BJ (cell line): ENCODE measurements around the gene RETNLB. TPM values are rescaled to one million over a fixed set of nuclear protein-coding genes. Genes with fewer than 3 reads are reported as not detected.

Experiments used
- CTCF ChIA-PET: fragments of 350-600 bp; formaldehyde crosslinking; extraction: SDS; loops from one replicate; lab custom pipeline; 2021; ENCODE audit warnings: antibody characterized with exemption, inconsistent platforms; lab: Yijun Ruan, JAX
- POLR2A ChIA-PET: fragments of 300-600 bp; sonication (Branson Sonifier 250); formaldehyde crosslinking; extraction: SDS; loops from one replicate; lab custom pipeline; 2021; ENCODE audit warnings: antibody characterized with exemption; lab: Charles Lee
- DNase-seq: peaks from one replicate; pipeline ENCODE4 v3.0.0-alpha.2; 2011; ENCODE audit warnings: low read depth
- H3K27me3 ChIP-seq: 2 replicates; pipeline ENCODE4 v1.6.0; 2011; ENCODE audit warnings: low read length; ENCODE audit not compliant: control insufficient read depth, insufficient read depth
- H3K36me3 ChIP-seq: 2 replicates; pipeline ENCODE4 v1.5.1; 2011; ENCODE audit warnings: low read length; ENCODE audit not compliant: control insufficient read depth, insufficient read depth
- H3K4me3 ChIP-seq: 2 replicates; pipeline ENCODE4 v1.5.1; 2011; ENCODE audit warnings: low read depth, mild to moderate bottlenecking, control low read depth, low read length
- CTCF ChIP-seq: IDR thresholded peaks from 2 replicates; pipeline ENCODE4 v1.5.1; 2011; ENCODE audit warnings: low read depth, mild to moderate bottlenecking, control low read depth, inconsistent platforms, low read length, moderate library complexity; ENCODE audit not compliant: insufficient read depth
- polyA plus RNA-seq: library from polyadenylated mRNA; depleted of rRNA; stranded (reverse); fragments of >200 nt; gene quantifications from 2 replicates; pipeline ENCODE4 v1.2.3, GENCODE V29; 2011

RETNLB gene
- polyA plus RNA-seq, 1 experiment = not detected

DNA sequence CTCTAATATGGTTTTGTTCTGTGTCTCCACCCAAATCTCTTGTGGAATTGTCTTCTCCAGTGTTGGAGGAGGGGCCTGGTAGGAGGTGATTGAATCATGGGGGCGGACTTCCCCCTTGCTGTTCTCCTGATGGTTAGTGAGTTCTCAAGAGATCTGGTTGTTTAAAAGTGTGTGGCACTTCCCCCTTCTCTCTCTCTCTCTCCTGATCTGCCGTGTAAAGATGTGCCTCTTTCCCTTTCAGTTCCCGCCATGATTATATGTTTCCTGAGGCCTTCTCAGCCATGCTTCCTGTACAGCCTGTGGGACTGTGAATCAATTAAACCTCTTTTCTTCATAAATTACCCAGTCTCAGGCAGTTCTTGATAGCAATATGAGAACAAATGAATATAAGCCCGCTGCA lies 33.1 kb downstream of the RETNLB start:
- no peak for DNase-seq
- ChIA-PET CTCF (no interaction called here), POLR2A (no interaction called here)
- H3K4me3 ChIP-seq = no peak overlapping the region
- TF ChIP-seq CTCF = no peak
- H3K27me3 ChIP-seq = no peaks in the 10 kb centered on the region
- no peaks in the 10 kb centered on the region for H3K36me3 ChIP-seq

GRCh38 chr3:108722724-108723123 lies 34.5 kb downstream of the RETNLB start:
- Histone ChIP-seq H3K36me3 (no peaks in the 10 kb centered on the region), H3K27me3 (no peaks in the 10 kb centered on the region), H3K4me3 (no peak overlapping the region)
- POLR2A ChIA-PET = no interaction called here
- CTCF ChIA-PET = no interaction called here
- no peak for TF ChIP-seq CTCF
- no peak for DNase-seq

DNA sequence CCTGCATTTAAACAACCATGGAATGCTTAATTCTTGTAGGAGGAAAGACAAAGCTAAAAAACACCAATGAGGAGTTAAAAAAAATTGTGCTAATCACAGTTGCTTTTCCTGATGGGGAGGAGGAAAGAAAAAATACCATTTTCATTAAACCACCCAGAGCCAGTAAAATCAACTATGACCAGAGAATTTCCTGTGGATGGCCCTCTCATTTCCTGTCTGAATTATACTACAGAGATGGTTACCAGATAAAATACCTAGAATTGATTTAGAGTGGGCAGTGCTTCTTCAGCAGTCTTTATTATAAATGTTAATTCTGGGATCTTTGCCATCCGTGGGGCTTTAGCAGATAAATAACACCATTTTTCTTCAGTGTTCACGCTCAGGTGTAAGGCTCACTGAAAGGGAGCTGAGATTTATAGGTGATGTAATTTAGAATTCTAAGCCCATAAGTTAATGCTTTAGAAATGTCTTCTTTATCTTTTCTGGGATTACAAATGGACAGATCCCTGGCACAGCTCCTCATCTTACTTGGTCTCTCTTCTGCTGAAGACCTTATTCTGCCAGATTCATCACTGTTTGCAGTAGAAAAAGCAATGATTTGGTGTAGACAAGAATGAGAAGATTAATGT lies 37.9 kb downstream of the RETNLB start:
- H3K36me3 ChIP-seq = no peaks in the 10 kb centered on the region
- CTCF ChIA-PET = no interaction called here
- POLR2A ChIA-PET = no interaction called here
- H3K27me3 ChIP-seq = no peaks in the 10 kb centered on the region
- no peak overlapping the region for H3K4me3 ChIP-seq
- no peak for DNase-seq
- no peak for TF ChIP-seq CTCF

- Histone ChIP-seq H3K4me3 (no peak overlapping the region), H3K36me3 (no peaks in the 10 kb centered on the region), H3K27me3 (no peaks in the 10 kb centered on the region)
- POLR2A ChIA-PET = no interaction called here
- TF ChIP-seq CTCF = no peak
- no peak for DNase-seq
- CTCF ChIA-PET = no interaction called here
These were observed 38.8 kb downstream of the RETNLB start for GRCh38 chr3:108718454-108718853.

- no peaks in the 10 kb centered on the region for H3K27me3 ChIP-seq
- TF ChIP-seq CTCF = no peak
- no peaks in the 10 kb centered on the region for H3K36me3 ChIP-seq
- no peak overlapping the region for H3K4me3 ChIP-seq
- ChIA-PET POLR2A (no interaction called here), CTCF (no interaction called here)
- no peak for DNase-seq
These were observed 43.4 kb downstream of the RETNLB start for GRCh38 chr3:108713816-108714215.
